BE2C (cell line): ENCODE data around the gene CREB1.
"Not testable (repeated sequence)": the region's sequence is repeated elsewhere in the genome, so short reads cannot be mapped to it uniquely, and the experiment has no call there.

Experiments
- DNase-seq: peaks from one replicate; pipeline ENCODE4 v3.0.0-alpha.2; 2020
- H3K27me3 ChIP-seq: fragments of 250-450 bp; sonication (Bioruptor Pico); 2 replicates; pipeline ENCODE4 v1.5.1; 2020; ENCODE audit warnings: mild to moderate bottlenecking
- H3K36me3 ChIP-seq: fragments of 250-450 bp; sonication (Bioruptor Pico); 2 replicates; pipeline ENCODE4 v1.5.1; 2020; ENCODE audit warnings: mild to moderate bottlenecking
- H3K4me1 ChIP-seq: fragments of 250-450 bp; sonication (Bioruptor Pico); 2 replicates; pipeline ENCODE4 v1.5.1; 2020
- H3K4me3 ChIP-seq: 2 replicates; pipeline ENCODE4 v1.5.1; 2011; ENCODE audit warnings: low read depth, low read length
- H3K9me3 ChIP-seq: fragments of 250-450 bp; sonication (Bioruptor Pico); 2 replicates; pipeline ENCODE4 v1.5.1; 2020
- TF ChIP-seq, protein P1 (sequence below): IDR thresholded peaks from 2 replicates; pipeline ENCODE4 v1.5.1; 2012; ENCODE audit warnings: mild to moderate bottlenecking, low read depth, low read length

Gene CREB1

DNA sequence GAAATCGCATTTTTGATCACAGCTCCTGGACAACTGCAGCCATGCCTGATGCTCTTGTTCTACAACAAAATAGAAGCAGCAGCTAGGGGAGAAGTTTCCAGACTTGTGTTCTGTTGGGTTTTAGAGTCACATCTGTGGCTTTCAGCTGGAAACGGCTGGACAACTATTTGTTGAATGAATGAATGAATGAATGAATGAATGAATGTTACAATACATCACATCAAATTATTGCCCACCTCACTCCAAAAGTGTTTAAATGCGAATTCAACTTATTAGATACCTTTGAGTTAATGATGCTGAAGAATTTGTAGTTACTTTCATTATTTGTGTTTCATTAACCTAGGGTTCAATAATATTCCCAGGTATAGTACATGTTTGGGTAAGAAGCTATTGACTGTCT, 103.9 kb downstream of the CREB1 start:
- Histone ChIP-seq H3K4me3 (no peak overlapping the region), H3K9me3 (no peaks in the 10 kb centered on the region), H3K4me1 (no peaks in the 10 kb centered on the region), H3K36me3 (no peaks in the 10 kb centered on the region), H3K27me3 (no peaks in the 10 kb centered on the region)
- DNase-seq = no peak
- TF ChIP-seq, protein P1, sequence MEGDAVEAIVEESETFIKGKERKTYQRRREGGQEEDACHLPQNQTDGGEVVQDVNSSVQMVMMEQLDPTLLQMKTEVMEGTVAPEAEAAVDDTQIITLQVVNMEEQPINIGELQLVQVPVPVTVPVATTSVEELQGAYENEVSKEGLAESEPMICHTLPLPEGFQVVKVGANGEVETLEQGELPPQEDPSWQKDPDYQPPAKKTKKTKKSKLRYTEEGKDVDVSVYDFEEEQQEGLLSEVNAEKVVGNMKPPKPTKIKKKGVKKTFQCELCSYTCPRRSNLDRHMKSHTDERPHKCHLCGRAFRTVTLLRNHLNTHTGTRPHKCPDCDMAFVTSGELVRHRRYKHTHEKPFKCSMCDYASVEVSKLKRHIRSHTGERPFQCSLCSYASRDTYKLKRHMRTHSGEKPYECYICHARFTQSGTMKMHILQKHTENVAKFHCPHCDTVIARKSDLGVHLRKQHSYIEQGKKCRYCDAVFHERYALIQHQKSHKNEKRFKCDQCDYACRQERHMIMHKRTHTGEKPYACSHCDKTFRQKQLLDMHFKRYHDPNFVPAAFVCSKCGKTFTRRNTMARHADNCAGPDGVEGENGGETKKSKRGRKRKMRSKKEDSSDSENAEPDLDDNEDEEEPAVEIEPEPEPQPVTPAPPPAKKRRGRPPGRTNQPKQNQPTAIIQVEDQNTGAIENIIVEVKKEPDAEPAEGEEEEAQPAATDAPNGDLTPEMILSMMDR = no peak

DNA sequence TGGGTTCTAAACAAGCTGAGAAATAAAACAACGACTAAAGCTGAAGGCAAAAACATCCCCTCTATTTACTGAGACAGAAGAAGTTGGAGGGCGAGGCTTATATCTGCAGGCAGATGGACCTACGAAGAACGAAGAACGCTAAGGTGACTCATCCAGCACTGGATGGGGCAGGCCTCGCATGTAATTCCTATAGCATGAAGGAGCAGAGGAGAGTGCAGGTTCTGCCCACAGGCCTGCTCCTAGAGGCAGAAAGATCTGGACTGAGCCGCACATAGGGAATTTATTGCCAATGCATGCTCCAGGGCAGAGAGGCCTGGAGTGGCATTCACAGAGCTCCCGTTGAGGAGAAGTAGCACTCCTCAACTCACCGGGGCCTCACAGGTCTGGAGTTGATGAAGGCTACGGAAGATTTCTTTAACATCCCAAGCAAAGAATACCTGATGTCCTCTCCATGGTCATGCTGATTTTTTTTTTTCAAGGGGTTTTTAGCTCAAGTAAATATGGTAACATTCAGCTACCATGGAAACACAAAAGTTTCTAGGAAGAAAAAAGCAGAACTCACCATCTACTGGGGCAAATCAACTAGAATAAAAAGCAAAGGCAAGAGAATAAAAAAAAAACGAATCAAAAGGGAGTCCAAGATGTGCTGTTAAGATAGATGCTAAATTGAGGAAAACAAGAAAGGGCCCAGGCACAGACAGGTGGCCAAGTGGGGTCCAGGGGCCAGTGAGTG, 105.9 kb downstream of the CREB1 start:
- TF ChIP-seq, protein P1 = no peak
- H3K9me3 ChIP-seq = no peaks in the 10 kb centered on the region
- H3K27me3 ChIP-seq = no peaks in the 10 kb centered on the region
- H3K4me3 ChIP-seq = no peak overlapping the region
- no peak for DNase-seq
- no peaks in the 10 kb centered on the region for H3K4me1 ChIP-seq
- H3K36me3 ChIP-seq = no peaks in the 10 kb centered on the region

DNA sequence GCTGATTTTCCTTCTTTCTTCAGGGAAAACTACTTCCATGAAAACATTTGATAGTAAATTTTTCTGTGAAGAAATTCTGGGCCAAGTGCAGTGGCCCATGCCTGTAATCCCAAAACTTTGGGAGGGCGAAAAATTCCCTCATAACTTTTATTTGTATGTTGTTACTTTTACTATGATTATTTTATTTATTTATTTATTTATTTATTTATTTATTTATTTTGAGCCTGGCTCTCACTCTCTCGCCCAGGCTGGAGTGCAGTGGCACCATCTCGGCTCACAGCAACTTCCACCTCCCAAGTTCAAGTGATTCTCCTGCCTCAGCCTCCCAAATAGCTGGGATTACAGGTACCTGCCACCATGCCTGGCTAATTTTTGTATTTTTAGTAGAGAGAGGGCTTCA, 109.5 kb downstream of the CREB1 start:
- not testable (repeated sequence) for H3K9me3 ChIP-seq, H3K27me3 ChIP-seq, H3K4me3 ChIP-seq, DNase-seq, H3K4me1 ChIP-seq, H3K36me3 ChIP-seq

DNA sequence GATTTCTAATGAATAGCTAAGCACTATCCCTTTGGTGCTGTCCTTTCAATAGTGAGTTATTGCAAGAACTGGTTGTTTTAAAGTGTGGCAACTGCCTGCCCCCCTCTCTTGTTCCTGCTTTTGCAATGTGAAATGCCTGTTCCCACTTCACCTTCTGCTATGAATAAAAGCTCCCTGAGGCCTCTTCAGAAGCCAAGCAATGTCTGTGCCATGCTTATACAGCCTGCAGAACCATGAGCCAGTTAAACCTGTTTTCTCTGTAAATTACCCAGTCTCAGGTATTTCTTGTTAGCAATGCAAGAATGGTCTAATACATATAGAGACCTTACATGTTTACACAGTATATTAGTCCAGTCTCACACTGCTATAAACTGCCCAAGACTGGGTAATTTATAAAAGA, 110.4 kb downstream of the CREB1 start:
- no peak for DNase-seq
- TF ChIP-seq, protein P1 = no peak
- no peaks in the 10 kb centered on the region for H3K27me3 ChIP-seq
- H3K9me3 ChIP-seq = no peaks in the 10 kb centered on the region
- no peak overlapping the region for H3K4me3 ChIP-seq
- H3K36me3 ChIP-seq = no peaks in the 10 kb centered on the region
- H3K4me1 ChIP-seq = no peaks in the 10 kb centered on the region

DNA sequence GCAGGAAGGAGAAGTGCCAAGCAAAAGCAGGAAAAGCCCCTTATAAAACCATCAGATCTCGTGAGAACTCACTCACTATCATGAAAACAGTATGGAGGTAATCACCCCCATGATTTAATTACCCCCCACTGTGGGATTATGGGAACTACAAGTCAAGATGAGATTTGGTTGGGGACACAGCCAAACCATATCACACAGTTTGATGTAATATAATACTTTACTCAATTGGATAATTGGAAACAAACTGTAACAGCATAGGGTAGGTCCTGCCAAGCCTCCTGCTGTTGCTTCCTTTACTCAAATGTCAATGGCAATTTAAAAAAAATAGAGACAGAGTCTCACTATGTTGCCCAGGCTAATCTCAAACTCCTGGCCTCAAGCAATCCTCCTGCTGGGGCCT, 110.9 kb downstream of the CREB1 start:
- Histone ChIP-seq H3K36me3 (no peaks in the 10 kb centered on the region), H3K9me3 (no peaks in the 10 kb centered on the region), H3K4me3 (no peak overlapping the region), H3K4me1 (no peaks in the 10 kb centered on the region), H3K27me3 (no peaks in the 10 kb centered on the region)
- TF ChIP-seq, protein P1 = no peak
- no peak for DNase-seq

DNA sequence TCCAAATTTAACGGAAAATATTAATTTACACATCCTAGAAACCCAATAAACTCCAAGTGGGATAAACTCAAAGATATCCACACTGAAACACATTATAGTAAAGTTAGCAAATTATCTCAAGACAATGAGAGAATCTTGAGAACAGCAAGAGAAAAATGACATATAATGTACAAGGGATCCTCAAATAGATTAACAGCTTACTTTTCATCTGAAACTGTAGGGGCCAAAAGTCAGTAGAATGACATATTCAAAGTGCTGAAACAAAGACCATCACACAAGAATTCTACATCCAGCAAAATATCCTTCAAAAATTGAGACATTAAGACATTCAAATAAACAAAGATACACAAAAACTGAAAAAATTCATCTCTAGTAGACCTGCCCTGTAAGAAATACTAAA, 114.1 kb downstream of the CREB1 start:
- TF ChIP-seq, protein P1 = no peak
- no peaks in the 10 kb centered on the region for H3K27me3 ChIP-seq
- H3K36me3 ChIP-seq = no peaks in the 10 kb centered on the region
- H3K4me3 ChIP-seq = no peak overlapping the region
- DNase-seq = no peak
- no peaks in the 10 kb centered on the region for H3K9me3 ChIP-seq
- H3K4me1 ChIP-seq = no peaks in the 10 kb centered on the region

DNA sequence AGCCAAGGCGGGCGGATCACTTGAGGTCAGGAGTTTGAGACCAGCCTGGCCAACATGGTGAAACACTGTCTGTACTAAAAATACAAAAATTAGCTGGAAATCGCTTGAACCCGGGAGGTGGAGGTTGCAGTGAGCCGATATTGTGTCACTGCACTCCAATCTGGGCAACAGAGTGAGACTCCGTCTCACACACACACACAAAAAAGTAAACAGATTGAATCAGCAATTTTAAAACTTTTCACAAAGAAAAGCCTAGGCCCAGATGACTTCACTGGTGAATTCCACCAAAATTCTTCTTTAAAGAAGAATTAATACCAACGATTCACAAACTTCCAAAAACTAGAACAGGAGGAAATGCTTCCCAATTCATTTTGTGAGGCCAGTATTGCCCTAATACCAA, 116.8 kb downstream of the CREB1 start:
- H3K4me1 ChIP-seq, H3K4me3 ChIP-seq, H3K36me3 ChIP-seq, H3K9me3 ChIP-seq, H3K27me3 ChIP-seq, DNase-seq: not testable (repeated sequence)
